Measurements from ENCODE around the gene TXNDC2. TPM values are rescaled to one million over a fixed set of nuclear protein-coding genes. Genes with fewer than 3 reads are reported as not detected.

The TXNDC2 gene
- total RNA-seq, 1 donor from 2014 or later = 0.07 TPM

DNA sequence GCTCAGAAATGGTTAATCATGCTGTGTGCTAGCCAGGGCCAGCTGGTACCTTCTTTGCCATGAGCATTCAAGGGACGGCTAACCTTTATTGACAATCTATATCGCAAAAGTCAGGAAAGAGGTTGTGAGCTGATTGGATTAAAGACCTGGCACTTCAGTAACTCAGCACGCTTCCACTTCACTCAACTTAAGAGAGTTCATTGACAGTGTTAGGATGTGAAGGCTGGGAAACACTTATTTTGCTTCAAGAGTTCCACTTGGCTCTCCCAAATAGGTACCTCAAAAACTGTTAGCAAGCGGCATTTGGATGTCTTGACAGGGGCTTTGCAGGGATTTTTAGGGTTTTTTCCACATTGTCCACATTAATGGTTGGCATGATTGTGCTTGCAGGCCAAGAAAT lies 25.1 kb upstream of the TXNDC2 start:
- Histone ChIP-seq H3K9me3 (ENCODE audit: insufficient read depth, low read depth, low read length) (peaks cover 5% of the 10 kb centered on the region), H3K9ac (ENCODE audit: low read length) (no peak overlapping the region), H3K4me2 (ENCODE audit: low read length) (no peak overlapping the region), H2AFZ (ENCODE audit: low read depth, low read length) (no peak overlapping the region), H3K27me3 (ENCODE audit: insufficient read depth, low read length) (no peaks in the 10 kb centered on the region), H3K4me1 (ENCODE audit: insufficient read depth, low read length) (no peaks in the 10 kb centered on the region), H3K4me3 (ENCODE audit: insufficient read depth, low read depth, low read length) (no peak overlapping the region), H3K27ac (ENCODE audit: low read depth, low read length) (no peak overlapping the region), H3K79me2 (ENCODE audit: insufficient read depth, low read length) (no peaks in the 10 kb centered on the region), H3K36me3 (ENCODE audit: insufficient read depth, low read length) (peaks cover 15% of the 10 kb centered on the region), H4K20me1 (ENCODE audit: insufficient read depth, low read length) (no peaks in the 10 kb centered on the region)
- DNase-seq (ENCODE audit: low read depth) (no peak), FAIRE-seq (no peak)
- Mint-ChIP-seq H3K9me3 (ENCODE audit: unreplicated experiment) (peaks cover 5% of the 10 kb centered on the region), H3K4me1 (ENCODE audit: low read depth, unreplicated experiment) (no peaks in the 10 kb centered on the region), H3K4me3 (ENCODE audit: unreplicated experiment) (no peak overlapping the region), H3K36me3 (ENCODE audit: low read depth, unreplicated experiment) (peaks cover 32% of the 10 kb centered on the region), H3K27me3 (ENCODE audit: low read depth, unreplicated experiment) (no peaks in the 10 kb centered on the region), H3K27ac (ENCODE audit: unreplicated experiment) (no peak overlapping the region)
- TF ChIP-seq, protein P1, sequence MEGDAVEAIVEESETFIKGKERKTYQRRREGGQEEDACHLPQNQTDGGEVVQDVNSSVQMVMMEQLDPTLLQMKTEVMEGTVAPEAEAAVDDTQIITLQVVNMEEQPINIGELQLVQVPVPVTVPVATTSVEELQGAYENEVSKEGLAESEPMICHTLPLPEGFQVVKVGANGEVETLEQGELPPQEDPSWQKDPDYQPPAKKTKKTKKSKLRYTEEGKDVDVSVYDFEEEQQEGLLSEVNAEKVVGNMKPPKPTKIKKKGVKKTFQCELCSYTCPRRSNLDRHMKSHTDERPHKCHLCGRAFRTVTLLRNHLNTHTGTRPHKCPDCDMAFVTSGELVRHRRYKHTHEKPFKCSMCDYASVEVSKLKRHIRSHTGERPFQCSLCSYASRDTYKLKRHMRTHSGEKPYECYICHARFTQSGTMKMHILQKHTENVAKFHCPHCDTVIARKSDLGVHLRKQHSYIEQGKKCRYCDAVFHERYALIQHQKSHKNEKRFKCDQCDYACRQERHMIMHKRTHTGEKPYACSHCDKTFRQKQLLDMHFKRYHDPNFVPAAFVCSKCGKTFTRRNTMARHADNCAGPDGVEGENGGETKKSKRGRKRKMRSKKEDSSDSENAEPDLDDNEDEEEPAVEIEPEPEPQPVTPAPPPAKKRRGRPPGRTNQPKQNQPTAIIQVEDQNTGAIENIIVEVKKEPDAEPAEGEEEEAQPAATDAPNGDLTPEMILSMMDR (IDR thresholded peaks at IDR 0.05; ENCODE audit: insufficient read depth, low read depth, low read length) = no peak
- TF ChIP-seq EZH2 (IDR thresholded peaks at IDR 0.05; ENCODE audit: insufficient read depth, low read length) = no peak

DNA sequence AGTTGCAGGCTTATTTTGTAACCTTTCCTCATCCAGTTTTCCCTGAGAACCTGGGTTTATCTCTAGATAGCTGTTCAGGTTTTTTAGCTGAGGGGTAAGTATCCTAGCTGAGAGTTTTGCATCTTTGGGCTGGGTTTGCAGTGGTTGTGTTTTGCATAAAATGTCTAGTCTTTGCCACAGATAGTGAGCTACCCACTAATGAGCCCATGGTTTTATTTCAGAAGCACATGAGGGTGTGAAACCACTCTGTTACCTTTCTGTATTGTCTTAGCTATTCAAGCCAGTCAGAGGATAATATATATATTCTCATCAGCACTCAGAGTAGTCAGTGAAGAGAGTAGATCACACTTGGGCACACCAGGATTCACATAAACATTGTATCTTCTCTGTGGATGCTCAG lies 24.6 kb upstream of the TXNDC2 start:
- Mint-ChIP-seq H3K36me3 (ENCODE audit: low read depth, unreplicated experiment) (peaks cover 32% of the 10 kb centered on the region), H3K4me1 (ENCODE audit: low read depth, unreplicated experiment) (no peaks in the 10 kb centered on the region), H3K4me3 (ENCODE audit: unreplicated experiment) (no peak overlapping the region), H3K27me3 (ENCODE audit: low read depth, unreplicated experiment) (no peaks in the 10 kb centered on the region), H3K27ac (ENCODE audit: unreplicated experiment) (no peak overlapping the region), H3K9me3 (ENCODE audit: unreplicated experiment) (peaks cover 9% of the 10 kb centered on the region)
- no peak for DNase-seq (ENCODE audit: low read depth)
- Histone ChIP-seq H3K9ac (ENCODE audit: low read length) (no peak overlapping the region), H3K79me2 (ENCODE audit: insufficient read depth, low read length) (no peaks in the 10 kb centered on the region), H3K9me3 (ENCODE audit: insufficient read depth, low read depth, low read length) (peaks cover 10% of the 10 kb centered on the region), H3K36me3 (ENCODE audit: insufficient read depth, low read length) (peaks cover 15% of the 10 kb centered on the region), H3K27ac (ENCODE audit: low read depth, low read length) (no peak overlapping the region), H3K27me3 (ENCODE audit: insufficient read depth, low read length) (no peaks in the 10 kb centered on the region), H3K4me2 (ENCODE audit: low read length) (no peak overlapping the region), H2AFZ (ENCODE audit: low read depth, low read length) (no peak overlapping the region), H3K4me1 (ENCODE audit: insufficient read depth, low read length) (no peaks in the 10 kb centered on the region), H3K4me3 (ENCODE audit: insufficient read depth, low read depth, low read length) (no peak overlapping the region), H4K20me1 (ENCODE audit: insufficient read depth, low read length) (no peaks in the 10 kb centered on the region)
- no peak for FAIRE-seq
- no peak for TF ChIP-seq EZH2 (IDR thresholded peaks at IDR 0.05; ENCODE audit: insufficient read depth, low read length)
- TF ChIP-seq, protein P1 (IDR thresholded peaks at IDR 0.05; ENCODE audit: insufficient read depth, low read depth, low read length) = no peak

DNA sequence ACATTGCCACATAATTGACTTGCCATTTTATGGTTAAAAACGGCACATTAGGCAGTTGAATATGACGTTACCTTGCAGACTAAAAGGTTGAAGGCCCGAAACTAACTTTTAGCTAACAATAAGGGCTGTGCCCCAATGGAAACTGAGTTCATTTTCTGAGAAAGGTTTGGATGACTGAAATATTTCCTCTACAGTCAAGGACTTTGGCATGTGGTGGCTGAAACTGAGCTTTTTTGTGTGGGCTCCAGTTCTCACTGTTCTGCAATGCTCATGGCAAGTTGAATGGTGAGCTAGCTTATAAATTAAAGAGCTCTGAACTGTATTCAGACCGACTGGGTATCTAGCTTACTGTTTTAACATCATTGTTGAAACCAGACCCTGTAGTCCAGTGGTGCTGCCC lies 23.8 kb upstream of the TXNDC2 start:
- H3K9me3 Mint-ChIP-seq (ENCODE audit: unreplicated experiment) = peaks cover 11% of the 10 kb centered on the region
- H3K4me1 Mint-ChIP-seq (ENCODE audit: low read depth, unreplicated experiment) = no peaks in the 10 kb centered on the region
- Histone ChIP-seq H3K9me3 (ENCODE audit: insufficient read depth, low read depth, low read length) (peaks cover 12% of the 10 kb centered on the region), H3K4me2 (ENCODE audit: low read length) (no peak overlapping the region), H3K36me3 (ENCODE audit: insufficient read depth, low read length) (peaks cover 12% of the 10 kb centered on the region), H3K79me2 (ENCODE audit: insufficient read depth, low read length) (no peaks in the 10 kb centered on the region), H4K20me1 (ENCODE audit: insufficient read depth, low read length) (no peaks in the 10 kb centered on the region), H3K27ac (ENCODE audit: low read depth, low read length) (no peak overlapping the region), H3K4me1 (ENCODE audit: insufficient read depth, low read length) (no peaks in the 10 kb centered on the region), H3K27me3 (ENCODE audit: insufficient read depth, low read length) (no peaks in the 10 kb centered on the region), H3K4me3 (ENCODE audit: insufficient read depth, low read depth, low read length) (no peak overlapping the region), H2AFZ (ENCODE audit: low read depth, low read length) (no peak overlapping the region), H3K9ac (ENCODE audit: low read length) (no peak overlapping the region)
- FAIRE-seq (no peak), DNase-seq (ENCODE audit: low read depth) (no peak)
- no peak overlapping the region for H3K4me3 Mint-ChIP-seq (ENCODE audit: unreplicated experiment)
- no peak overlapping the region for H3K27ac Mint-ChIP-seq (ENCODE audit: unreplicated experiment)
- TF ChIP-seq EZH2 (IDR thresholded peaks at IDR 0.05; ENCODE audit: insufficient read depth, low read length) = no peak
- TF ChIP-seq, protein P1 (IDR thresholded peaks at IDR 0.05; ENCODE audit: insufficient read depth, low read depth, low read length) = no peak
- no peaks in the 10 kb centered on the region for H3K27me3 Mint-ChIP-seq (ENCODE audit: low read depth, unreplicated experiment)
- peaks cover 33% of the 10 kb centered on the region for H3K36me3 Mint-ChIP-seq (ENCODE audit: low read depth, unreplicated experiment)

Data from astrocyte (in vitro differentiated cells and primary cell).